AG09309 (cell line): ENCODE measurements around the gene EHMT1.

Experiments
- DNase-seq: peaks from one replicate; pipeline ENCODE4 v3.0.0-alpha.2; 2010; ENCODE audit warnings: low read depth
- H3K4me3 ChIP-seq: 2 replicates; pipeline ENCODE4 v1.5.1; 2011; ENCODE audit warnings: mild to moderate bottlenecking, low read depth, low read length, moderate library complexity; ENCODE audit not compliant: control insufficient read depth
- TF ChIP-seq, protein P1 (sequence below): IDR thresholded peaks from 2 replicates; pipeline ENCODE4 v1.5.1; 2011; ENCODE audit warnings: mild to moderate bottlenecking, low read depth, low read length, inconsistent platforms; ENCODE audit not compliant: insufficient read depth, control insufficient read depth; ENCODE audit errors: missing control alignments

EHMT1 gene

GRCh38 chr9:137744632-137745183, 125.9 kb downstream of the EHMT1 start:
- no peak overlapping the region for H3K4me3 ChIP-seq
- TF ChIP-seq, protein P1, sequence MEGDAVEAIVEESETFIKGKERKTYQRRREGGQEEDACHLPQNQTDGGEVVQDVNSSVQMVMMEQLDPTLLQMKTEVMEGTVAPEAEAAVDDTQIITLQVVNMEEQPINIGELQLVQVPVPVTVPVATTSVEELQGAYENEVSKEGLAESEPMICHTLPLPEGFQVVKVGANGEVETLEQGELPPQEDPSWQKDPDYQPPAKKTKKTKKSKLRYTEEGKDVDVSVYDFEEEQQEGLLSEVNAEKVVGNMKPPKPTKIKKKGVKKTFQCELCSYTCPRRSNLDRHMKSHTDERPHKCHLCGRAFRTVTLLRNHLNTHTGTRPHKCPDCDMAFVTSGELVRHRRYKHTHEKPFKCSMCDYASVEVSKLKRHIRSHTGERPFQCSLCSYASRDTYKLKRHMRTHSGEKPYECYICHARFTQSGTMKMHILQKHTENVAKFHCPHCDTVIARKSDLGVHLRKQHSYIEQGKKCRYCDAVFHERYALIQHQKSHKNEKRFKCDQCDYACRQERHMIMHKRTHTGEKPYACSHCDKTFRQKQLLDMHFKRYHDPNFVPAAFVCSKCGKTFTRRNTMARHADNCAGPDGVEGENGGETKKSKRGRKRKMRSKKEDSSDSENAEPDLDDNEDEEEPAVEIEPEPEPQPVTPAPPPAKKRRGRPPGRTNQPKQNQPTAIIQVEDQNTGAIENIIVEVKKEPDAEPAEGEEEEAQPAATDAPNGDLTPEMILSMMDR, result no peak
- no peak for DNase-seq

DNA sequence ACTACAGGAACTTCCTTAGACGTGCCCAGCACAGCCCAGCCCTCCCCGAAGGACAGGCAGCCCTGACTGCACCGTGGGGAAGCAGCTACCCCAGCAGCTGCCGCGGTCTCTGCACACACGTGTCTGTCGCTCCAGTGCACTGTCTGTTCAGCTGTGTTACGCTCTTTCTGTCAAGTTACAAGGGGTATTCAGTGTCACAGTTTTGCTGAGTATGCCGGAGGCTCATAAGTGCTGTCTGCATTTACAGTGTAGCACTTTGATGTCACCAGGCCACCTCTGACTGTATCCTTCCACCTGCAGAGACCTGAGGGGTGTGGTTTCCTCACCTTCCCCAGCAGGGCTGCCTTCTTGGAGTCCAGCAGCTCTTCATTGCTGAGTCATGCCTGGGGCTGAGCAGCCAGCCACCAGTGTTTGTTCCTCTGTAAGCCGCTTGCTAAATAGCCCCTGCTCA, 126.8 kb downstream of the EHMT1 start:
- DNase-seq, result no peak
- TF ChIP-seq, protein P1, result no peak
- H3K4me3 ChIP-seq, result no peak overlapping the region

DNA sequence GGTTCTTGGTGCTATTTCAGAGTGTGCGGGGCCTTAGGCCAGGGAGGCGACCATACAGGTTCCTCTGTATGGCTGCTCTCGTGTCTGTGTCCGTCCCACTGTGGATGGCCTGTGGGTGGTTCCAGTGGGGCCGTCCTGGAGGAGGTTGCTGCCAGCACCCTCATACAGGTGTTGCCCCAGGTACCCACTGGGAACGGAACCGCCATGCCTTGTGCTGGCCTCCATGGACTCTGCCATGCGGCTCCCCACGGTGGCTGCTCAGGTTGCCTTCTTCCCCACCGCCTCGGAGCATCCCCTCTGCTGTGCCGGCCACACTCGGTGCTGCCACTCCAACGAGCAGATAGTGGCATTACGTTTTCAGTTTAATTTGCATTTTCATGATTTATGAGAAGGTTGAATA, 129.5 kb downstream of the EHMT1 start:
- no peak for DNase-seq
- H3K4me3 ChIP-seq, result no peak overlapping the region
- TF ChIP-seq, protein P1, result no peak

GRCh38 chr9:137748741-137749140, 129.9 kb downstream of the EHMT1 start:
- H3K4me3 ChIP-seq, result no peak overlapping the region

GRCh38 chr9:137749511-137749910, 130.7 kb downstream of the EHMT1 start:
- no peak for DNase-seq
- TF ChIP-seq, protein P1, result no peak
- no peak overlapping the region for H3K4me3 ChIP-seq

More at GRCh38 chr9:137748741-137749140, 129.9 kb downstream of the EHMT1 start:
- no peak for DNase-seq
- TF ChIP-seq, protein P1, result no peak

- TF ChIP-seq, protein P1, result no peak
- no peak for DNase-seq
- no peak overlapping the region for H3K4me3 ChIP-seq
Observed at GRCh38 chr9:137750007-137750406, 131.2 kb downstream of the EHMT1 start.
